Measurements from ENCODE around the gene CHRM1. TPM values are rescaled to one million over a fixed set of nuclear protein-coding genes. Genes with fewer than 3 reads are reported as not detected.

Gene CHRM1
- total RNA-seq, 1 experiment from 2014 or later = 0.10 TPM

GRCh38 chr11:62876712-62877111, 44.5 kb downstream of the CHRM1 start:
- Histone ChIP-seq H3K9me2 (ENCODE audit: insufficient read depth) (no peaks in the 10 kb centered on the region), H3K36me3 (ENCODE audit: control insufficient read depth in 1 of 2, insufficient read depth in 2 of 2, low read length in 2 of 2) (peaks cover 16 to 20% of the 10 kb centered on the region in 2 experiments; a peak in 3 of 4 replicates), H3K9me3 (ENCODE audit: control insufficient read depth in 1 of 2, insufficient read depth in 1 of 2, low read depth in 1 of 2, low read length in 2 of 2) (no peaks in the 10 kb centered on the region), H3K4me2 (ENCODE audit: low read length) (no peak overlapping the region), H2AFZ (ENCODE audit: low read depth, low read length, poor library complexity, severe bottlenecking) (no peak overlapping the region), H3K9ac (ENCODE audit: low read length) (no peak overlapping the region), H3K27ac (ENCODE audit: low read depth, low read length) (no peak overlapping the region), H3K4me3 (replicated peaks in 1 of 2; ENCODE audit: low read depth in 1 of 2, low read length in 2 of 2) (no peak overlapping the region), H4K20me1 (ENCODE audit: insufficient read depth) (peaks cover 4% of the 10 kb centered on the region; the same call in 1 of the 2 replicates), H3K27me3 (ENCODE audit: insufficient read depth, low read length) (no peaks in the 10 kb centered on the region), H3K4me1 (ENCODE audit: control insufficient read depth in 1 of 2, insufficient read depth in 2 of 2, low read length in 2 of 2) (peaks cover 18 to 35% of the 10 kb centered on the region in 2 experiments), H3K79me2 (ENCODE audit: insufficient read depth, low read length) (peaks cover 96% of the 10 kb centered on the region)
- no TSS peak for BruUV-seq (replicated peaks)
- DNase-seq (ENCODE audit: low read depth, low spot score) (no peak), ATAC-seq (no peak)
- ChIA-PET POLR2A (interaction anchor here (5.4 kb wide), 1 partner anchor 36 kb away, joined by 26 read pairs; the partner anchor contains the start of gene WDR74), RAD21 (ENCODE audit: low non-redundant PET in 1 of 2, low total read pairs in 2 of 2, uncharacterized antibody in 2 of 2, unreplicated experiment in 2 of 2) (no interaction called here), CTCF (no interaction called here)
- intact Hi-C loops (cut with micrococcal nuclease) = no loop called here
- TF ChIP-seq TCF7L2 (IDR thresholded peaks at IDR 0.05; ENCODE audit: borderline replicate concordance, extremely low read depth, insufficient read depth, insufficient read length) = no peak
- TF ChIP-seq EGR1 (IDR thresholded peaks at IDR 0.05; ENCODE audit: low read depth) = no peak

DNA sequence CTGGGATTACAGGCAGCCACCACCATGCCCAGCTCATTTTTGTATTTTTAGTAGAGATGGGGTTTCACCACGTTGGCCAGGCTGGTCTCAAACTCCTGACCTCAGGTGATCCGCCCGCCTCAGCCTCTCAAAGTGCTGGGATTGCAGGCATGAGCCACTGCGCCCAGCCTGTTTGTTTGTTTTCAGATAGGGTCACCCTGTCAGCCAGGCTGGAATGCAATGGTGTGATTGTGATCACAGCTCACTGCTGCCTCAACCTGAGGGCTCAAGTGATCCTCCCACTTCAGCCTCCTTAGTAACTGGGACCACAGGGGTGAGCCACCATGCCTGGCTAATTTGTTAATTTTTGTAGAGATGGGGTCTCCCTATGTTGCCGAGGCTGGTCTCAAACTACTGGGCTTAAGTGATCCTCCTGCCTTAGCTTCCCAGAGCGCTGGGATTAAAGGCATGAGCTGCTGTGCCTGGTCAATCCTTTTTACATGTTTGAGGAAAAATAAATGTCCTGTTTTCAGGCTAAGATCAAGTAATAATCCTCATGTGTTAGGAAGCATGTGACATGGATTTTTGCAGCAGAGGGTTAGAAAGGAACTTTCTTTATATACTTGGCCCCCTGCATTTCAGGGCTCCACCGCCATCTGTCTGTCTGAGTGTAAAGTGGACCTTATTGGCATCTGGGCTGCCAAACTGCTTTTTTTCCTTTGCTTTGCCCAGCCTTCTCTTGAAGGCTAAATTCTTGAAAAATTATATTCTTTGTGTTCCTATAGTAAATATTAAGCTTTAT, 45.3 kb downstream of the CHRM1 start:
- Histone ChIP-seq H3K4me3 (replicated peaks in 1 of 2; ENCODE audit: low read depth in 1 of 2, low read length in 2 of 2) (no peak overlapping the region), H3K9me3 (ENCODE audit: control insufficient read depth in 1 of 2, insufficient read depth in 1 of 2, low read depth in 1 of 2, low read length in 2 of 2) (no peaks in the 10 kb centered on the region), H3K9ac (ENCODE audit: low read length) (no peak overlapping the region), H3K9me2 (ENCODE audit: insufficient read depth) (no peaks in the 10 kb centered on the region), H3K4me1 (ENCODE audit: control insufficient read depth in 1 of 2, insufficient read depth in 2 of 2, low read length in 2 of 2) (peaks cover 18 to 35% of the 10 kb centered on the region in 2 experiments), H3K36me3 (ENCODE audit: control insufficient read depth in 1 of 2, insufficient read depth in 2 of 2, low read length in 2 of 2) (peaks cover 18 to 19% of the 10 kb centered on the region in 2 experiments; a peak in 3 of 4 replicates), H4K20me1 (ENCODE audit: insufficient read depth) (peaks cover 4% of the 10 kb centered on the region; the same call in 1 of the 2 replicates), H3K79me2 (ENCODE audit: insufficient read depth, low read length) (peaks cover 97% of the 10 kb centered on the region), H3K4me2 (ENCODE audit: low read length) (no peak overlapping the region), H3K27ac (ENCODE audit: low read depth, low read length) (peak overlapping the region; percentile 26), H2AFZ (ENCODE audit: low read depth, low read length, poor library complexity, severe bottlenecking) (no peak overlapping the region), H3K27me3 (ENCODE audit: insufficient read depth, low read length) (no peaks in the 10 kb centered on the region)
- ChIA-PET POLR2A (interaction anchor here (3.1 to 5.4 kb wide), 2 partner anchors 19 to 35 kb away, joined by 18 to 26 read pairs; partner anchors contain the start of gene WDR74), CTCF (no interaction called here), RAD21 (ENCODE audit: low non-redundant PET in 1 of 2, low total read pairs in 2 of 2, uncharacterized antibody in 2 of 2, unreplicated experiment in 2 of 2) (no interaction called here)
- ATAC-seq (no peak), DNase-seq (ENCODE audit: low read depth, low spot score) (no peak)
- intact Hi-C loops (cut with micrococcal nuclease) = no loop called here
- no TSS peak for BruUV-seq (replicated peaks)
- TF ChIP-seq JUND (IDR thresholded peaks at IDR 0.05) = no peak
- TF ChIP-seq SIN3A (IDR thresholded peaks at IDR 0.05; ENCODE audit: low read depth) = no peak
- TF ChIP-seq RAD21 (IDR thresholded peaks at IDR 0.05; ENCODE audit: low read depth) = no peak
- TF ChIP-seq FOSL1 (IDR thresholded peaks at IDR 0.05; ENCODE audit: low read depth) = no peak
- TF ChIP-seq SP1 (IDR thresholded peaks at IDR 0.05; ENCODE audit: low read depth) = no peak
- TF ChIP-seq ELF1 (IDR thresholded peaks at IDR 0.05; ENCODE audit: borderline replicate concordance, low read depth) = no peak
- no peak for TF ChIP-seq EZH2 (IDR thresholded peaks at IDR 0.05)
- no peak for TF ChIP-seq POLR2A (IDR thresholded peaks at IDR 0.05; ENCODE audit: borderline replicate concordance, extremely low read depth, insufficient read depth, insufficient read length)
- TF ChIP-seq ZNF274 (IDR thresholded peaks at IDR 0.05; ENCODE audit: low read depth, low read length) = no peak
- no peak for TF ChIP-seq MAX (IDR thresholded peaks at IDR 0.05)
- no peak for TF ChIP-seq SRF (IDR thresholded peaks at IDR 0.05; ENCODE audit: low read depth)
- TF ChIP-seq YY1 (IDR thresholded peaks at IDR 0.05; ENCODE audit: extremely low read depth, insufficient replicate concordance, low read depth, low read length) = no peak
- TF ChIP-seq TCF7L2 (IDR thresholded peaks at IDR 0.05; ENCODE audit: borderline replicate concordance, extremely low read depth, insufficient read depth, insufficient read length) = no peak
- no peak for TF ChIP-seq CEBPB (IDR thresholded peaks at IDR 0.05; ENCODE audit: low read depth)
- TF ChIP-seq, protein P1, sequence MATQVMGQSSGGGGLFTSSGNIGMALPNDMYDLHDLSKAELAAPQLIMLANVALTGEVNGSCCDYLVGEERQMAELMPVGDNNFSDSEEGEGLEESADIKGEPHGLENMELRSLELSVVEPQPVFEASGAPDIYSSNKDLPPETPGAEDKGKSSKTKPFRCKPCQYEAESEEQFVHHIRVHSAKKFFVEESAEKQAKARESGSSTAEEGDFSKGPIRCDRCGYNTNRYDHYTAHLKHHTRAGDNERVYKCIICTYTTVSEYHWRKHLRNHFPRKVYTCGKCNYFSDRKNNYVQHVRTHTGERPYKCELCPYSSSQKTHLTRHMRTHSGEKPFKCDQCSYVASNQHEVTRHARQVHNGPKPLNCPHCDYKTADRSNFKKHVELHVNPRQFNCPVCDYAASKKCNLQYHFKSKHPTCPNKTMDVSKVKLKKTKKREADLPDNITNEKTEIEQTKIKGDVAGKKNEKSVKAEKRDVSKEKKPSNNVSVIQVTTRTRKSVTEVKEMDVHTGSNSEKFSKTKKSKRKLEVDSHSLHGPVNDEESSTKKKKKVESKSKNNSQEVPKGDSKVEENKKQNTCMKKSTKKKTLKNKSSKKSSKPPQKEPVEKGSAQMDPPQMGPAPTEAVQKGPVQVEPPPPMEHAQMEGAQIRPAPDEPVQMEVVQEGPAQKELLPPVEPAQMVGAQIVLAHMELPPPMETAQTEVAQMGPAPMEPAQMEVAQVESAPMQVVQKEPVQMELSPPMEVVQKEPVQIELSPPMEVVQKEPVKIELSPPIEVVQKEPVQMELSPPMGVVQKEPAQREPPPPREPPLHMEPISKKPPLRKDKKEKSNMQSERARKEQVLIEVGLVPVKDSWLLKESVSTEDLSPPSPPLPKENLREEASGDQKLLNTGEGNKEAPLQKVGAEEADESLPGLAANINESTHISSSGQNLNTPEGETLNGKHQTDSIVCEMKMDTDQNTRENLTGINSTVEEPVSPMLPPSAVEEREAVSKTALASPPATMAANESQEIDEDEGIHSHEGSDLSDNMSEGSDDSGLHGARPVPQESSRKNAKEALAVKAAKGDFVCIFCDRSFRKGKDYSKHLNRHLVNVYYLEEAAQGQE (IDR thresholded peaks at IDR 0.05; ENCODE audit: low read depth) = no peak
